GM12878 (cell line): ENCODE data around the gene HMCN2. TPM values are rescaled to one million over a fixed set of nuclear protein-coding genes. Genes with fewer than 3 reads are reported as not detected.

Experiments used
- ATAC-seq: fragments of 200-7000 bp; cut with Tn5 transposase; 3 replicates; pipeline ENCODE4 v1.9.1; 2020; ENCODE audit warnings: mild to moderate bottlenecking, moderate library complexity
- BruUV-seq: library from RNA; stranded (reverse); fragments of 400-500 nt; replicated peaks from 2 replicates; lab custom pipeline; 2021; lab: Mats Ljungman, UMichigan
- CTCF ChIA-PET: fragments of 300-600 bp; sonication (Branson Sonifier 250); formaldehyde crosslinking; extraction: SDS; loops from one replicate; lab custom pipeline; 2021; ENCODE audit warnings: inconsistent platforms; lab: Yijun Ruan, JAX
- POLR2A ChIA-PET: fragments of 350-600 bp; formaldehyde crosslinking; extraction: SDS; loops from one replicate; lab custom pipeline; 2021; ENCODE audit warnings: inconsistent platforms; lab: Charles Lee
- RAD21 ChIA-PET: fragments of 300-600 bp; sonication (Branson Sonifier 250); formaldehyde crosslinking; loops from one replicate; lab custom pipeline; 2023; ENCODE audit warnings: antibody characterized with exemption; ENCODE audit not compliant: unreplicated experiment; lab: Charles Lee
- SMC1A ChIA-PET: fragments of 300-600 bp; sonication (Branson Sonifier 250); formaldehyde crosslinking; loops from one replicate; lab custom pipeline; 2023; ENCODE audit not compliant: unreplicated experiment, uncharacterized antibody; lab: Charles Lee
- DNase-seq: peaks from one replicate; pipeline ENCODE4 v3.0.0-alpha.2; 2011; ENCODE audit warnings: low read depth, low spot score
- FAIRE-seq: peaks from 3 replicates; lab custom pipeline; 2011; peaks lifted over from hg19 to GRCh38; lab: Jason Lieb, UNC
- H2AFZ ChIP-seq: 2 replicates; pipeline ENCODE4 v1.6.0; 2011; ENCODE audit warnings: low read depth, low read length, control low read depth; ENCODE audit not compliant: control insufficient read depth
- H3K27ac ChIP-seq: 2 replicates; pipeline ENCODE4 v1.5.1; 2011; ENCODE audit warnings: control low read depth; ENCODE audit not compliant: control insufficient read depth, insufficient read depth
- H3K27me3 ChIP-seq, 2 experiments: replicated peaks in 1 of 2; 2 replicates each; pipeline versions ENCODE4 v1.6.0 to v1.6.1; 2011; ENCODE audit warnings: low read length in 1 of 2; ENCODE audit not compliant: control insufficient read depth in 2 of 2, insufficient read depth in 2 of 2
- H3K36me3 ChIP-seq, 2 experiments: 2 replicates each; pipeline ENCODE4 v1.5.1; 2011; ENCODE audit warnings: low read length in 1 of 2; ENCODE audit not compliant: control insufficient read depth in 2 of 2, insufficient read depth in 2 of 2
- H3K4me1 ChIP-seq: 2 replicates; pipeline ENCODE4 v1.6.1; 2011; ENCODE audit warnings: mild to moderate bottlenecking, low read length, moderate library complexity, mixed read lengths; ENCODE audit not compliant: control insufficient read depth, insufficient read depth
- H3K4me2 ChIP-seq: 2 replicates; pipeline ENCODE4 v1.6.0; 2011; ENCODE audit warnings: control low read depth; ENCODE audit not compliant: control insufficient read depth, insufficient read depth
- H3K4me3 ChIP-seq: fragments of 200-600 bp; sonication (generic); 2 replicates; pipeline ENCODE4 v1.5.1; 2016
- H3K79me2 ChIP-seq: 2 replicates; pipeline ENCODE4 v1.6.0; 2011; ENCODE audit warnings: low read length; ENCODE audit not compliant: control insufficient read depth, insufficient read depth
- H3K9ac ChIP-seq: 2 replicates; pipeline ENCODE4 v1.8.0; 2011; ENCODE audit warnings: low read length, control low read depth, mixed read lengths; ENCODE audit not compliant: control insufficient read depth, insufficient read depth
- H3K9me3 ChIP-seq: replicated peaks from 3 replicates; pipeline ENCODE4 v1.5.1; 2011; ENCODE audit warnings: mild to moderate bottlenecking, low read length; ENCODE audit not compliant: control insufficient read depth, insufficient read depth
- H4K20me1 ChIP-seq: 2 replicates; pipeline ENCODE4 v1.6.0; 2011; ENCODE audit not compliant: control insufficient read depth, insufficient read depth
- BHLHE40 ChIP-seq, 2 experiments: fragments of 450-650 bp in 1 of 2; IDR thresholded peaks; 2 replicates each; pipeline ENCODE4 v1.6.1; 2011 to 2017; ENCODE audit warnings: low read depth in 2 of 2, borderline replicate concordance in 1 of 2, improper control_type of control experiment in 1 of 2, low read length in 1 of 2, mild to moderate bottlenecking in 1 of 2
- CEBPZ ChIP-seq: fragments of 150-350 bp; IDR thresholded peaks from 2 replicates; pipeline ENCODE4 v1.6.1; 2016; ENCODE audit warnings: low read depth, low read length
- GATAD2B ChIP-seq: fragments of 450-650 bp; conservative IDR thresholded peaks from 2 replicates; pipeline ENCODE4 v1.6.1; 2017; ENCODE audit warnings: low read depth, mild to moderate bottlenecking, moderate library complexity
- HDAC2 ChIP-seq: fragments of 200-600 bp; sonication (generic); IDR thresholded peaks from 2 replicates; pipeline ENCODE4 v1.6.1; 2017
- JUNB ChIP-seq: IDR thresholded peaks from 2 replicates; pipeline ENCODE4 v1.6.1; 2016; ENCODE audit warnings: antibody characterized with exemption, mild to moderate bottlenecking
- MYB ChIP-seq: fragments of 150-350 bp; IDR thresholded peaks from 2 replicates; pipeline ENCODE4 v1.6.1; 2014; ENCODE audit warnings: mild to moderate bottlenecking, low read depth, low read length, borderline replicate concordance
- MYC ChIP-seq: IDR thresholded peaks from 2 replicates; pipeline ENCODE4 v1.6.1; 2011; ENCODE audit warnings: mild to moderate bottlenecking, low read length, moderate library complexity, inconsistent platforms; ENCODE audit not compliant: insufficient read depth, insufficient replicate concordance, insufficient read length, severe bottlenecking
- NR2C2 ChIP-seq: IDR thresholded peaks from 2 replicates; pipeline ENCODE4 v1.6.1; 2011; ENCODE audit warnings: borderline replicate concordance, low read depth; ENCODE audit not compliant: control insufficient read depth, insufficient read length
- RFX5 ChIP-seq: IDR thresholded peaks from 2 replicates; pipeline ENCODE4 v1.6.1; 2011; ENCODE audit warnings: low read depth, low read length, improper control_type of control experiment
- WGBS: methylation state at CpG from one replicate; pipeline ENCODE4 v1.1.6; 2016; ENCODE audit warnings: low lambda C conversion rate; ENCODE audit not compliant: insufficient replicate concordance, insufficient coverage; ENCODE audit errors: missing lambda C conversion rate; 5-methylcytosine and 5-hydroxymethylcytosine counted together
- in situ Hi-C: fragments of 300-500 bp; cut with MboI; formaldehyde crosslinking; loops from 9 replicates; pipeline ENCODE4 v1.14.3; 2018; ENCODE audit warnings: mixed read lengths
- intact Hi-C: fragments of 100-400 bp; cut with micrococcal nuclease; formaldehyde crosslinking; loops from one replicate; pipeline ENCODE4 v1.14.2; 2022; ENCODE audit not compliant: unreplicated experiment
- polyA plus RNA-seq, 11 experiments: library from polyadenylated mRNA; depleted of rRNA in 4 of 11; unstranded in 6 of 11; stranded (reverse) in 5 of 11; fragments of >200 nt; fragmentation: Nextera tagmentation in 4 of 11; fragmentation: Illumina TruSeq in 1 of 11; extraction: Ambion mirVana in 4 of 11; extraction: Trizol in 1 of 11; gene quantifications; 1 replicate in 1 of 11; 2 replicates in 10 of 11; pipeline versions ENCODE4 v1.2.1 to v1.2.3, GENCODE V29; 2011 to 2016; ENCODE audit warnings: inconsistent platforms in 2 of 11, missing spikeins in 2 of 11, low read depth in 1 of 11
- total RNA-seq, 4 experiments: library from RNA; depleted of rRNA in 3 of 4; stranded (reverse); fragments of >200 nt in 3 of 4; fragmentation: Illumina TruSeq in 1 of 4; extraction: Trizol in 1 of 4; gene quantifications; 2 replicates each; pipeline versions ENCODE4 v1.2.1 to v1.2.3, GENCODE V29; 2013 to 2021
- TF ChIP-seq, protein P1 (sequence below): IDR thresholded peaks from 2 replicates; pipeline ENCODE4 v1.6.1; 2011; ENCODE audit warnings: low read depth, low read length, improper control_type of control experiment, borderline replicate concordance
- TF ChIP-seq, protein P2 (sequence below): fragments of 450-650 bp; IDR thresholded peaks from 2 replicates; pipeline ENCODE4 v1.6.1; 2017; ENCODE audit warnings: mild to moderate bottlenecking, low read depth, inconsistent platforms; ENCODE audit not compliant: poor library complexity, severe bottlenecking

Gene HMCN2
- total and polyA plus RNA-seq, 10 of the 15 experiments (the other 5 are each of a cell fraction or from before 2014, with no cell fraction given) = 0.04 TPM; not detected in 9

DNA sequence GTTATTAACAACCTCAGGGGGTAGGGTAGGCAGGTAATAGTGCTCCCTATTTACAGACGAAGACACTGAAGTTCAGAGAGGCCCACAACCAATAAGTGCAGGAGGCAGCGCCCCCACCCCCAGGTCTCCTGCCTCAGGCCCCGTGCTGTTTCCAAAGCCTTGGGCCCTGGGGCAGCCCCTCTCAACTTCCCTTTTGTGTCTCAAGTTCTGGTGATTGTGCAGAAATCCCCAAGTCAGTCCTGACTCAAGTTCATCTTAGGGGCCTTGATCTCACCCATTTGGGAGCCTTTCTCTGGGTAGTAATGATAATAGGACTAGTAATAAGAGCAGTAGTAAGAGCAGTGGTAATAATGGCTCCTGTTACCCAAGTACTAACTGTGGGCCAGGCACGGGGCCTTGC lies 143.7 kb downstream of the HMCN2 start:
- no peak overlapping the region for H3K4me2 ChIP-seq
- H3K4me3 ChIP-seq = no peak overlapping the region
- no peaks in the 10 kb centered on the region for H4K20me1 ChIP-seq
- ATAC-seq (peak; percentile 55), FAIRE-seq (no peak), DNase-seq (no peak)
- no peak overlapping the region for H2AFZ ChIP-seq
- ChIA-PET CTCF (no interaction called here), SMC1A (no interaction called here), POLR2A (no interaction called here), RAD21 (no interaction called here)
- TF ChIP-seq HDAC2 = no peak
- TF ChIP-seq BHLHE40 (IDR thresholded peaks at IDR 0.05; ENCODE audit: borderline replicate concordance in 1 of 2, low read depth in 2 of 2, low read length in 1 of 2) = peak in 1 of 2 experiments; percentile 41; a peak in 1 of 4 replicates
- 15% methylated on average over 4 of the region's 4 CpGs for WGBS
- BruUV-seq = no TSS peak
- no peaks in the 10 kb centered on the region for H3K9me3 ChIP-seq
- H3K27me3 ChIP-seq = no peaks in the 10 kb centered on the region; a peak in 1 of 4 replicates
- H3K9ac ChIP-seq = no peak overlapping the region
- H3K79me2 ChIP-seq = no peaks in the 10 kb centered on the region
- intact Hi-C loops = no loop called here
- H3K4me1 ChIP-seq = no peaks in the 10 kb centered on the region
- no peaks in the 10 kb centered on the region for H3K36me3 ChIP-seq
- in situ Hi-C loops = no loop called here
- H3K27ac ChIP-seq = no peak overlapping the region

- intact Hi-C loops (no loop called here), in situ Hi-C loops (no loop called here)
- H2AFZ ChIP-seq = no peak overlapping the region
- no peak overlapping the region for H3K4me3 ChIP-seq
- no peaks in the 10 kb centered on the region for H3K9me3 ChIP-seq
- H3K27me3 ChIP-seq = no peaks in the 10 kb centered on the region
- H3K79me2 ChIP-seq = no peaks in the 10 kb centered on the region
- DNase-seq (no peak), FAIRE-seq (no peak), ATAC-seq (no peak)
- H3K36me3 ChIP-seq = no peaks in the 10 kb centered on the region
- no peak overlapping the region for H3K4me2 ChIP-seq
- RAD21 ChIA-PET = no interaction called here
- SMC1A ChIA-PET = no interaction called here
- no peaks in the 10 kb centered on the region for H3K4me1 ChIP-seq
- H3K9ac ChIP-seq = no peak overlapping the region
- H3K27ac ChIP-seq = no peak overlapping the region
- POLR2A ChIA-PET = no interaction called here
- BruUV-seq = no TSS peak
- 58% methylated on average over 12 of the region's 12 CpGs for WGBS
- CTCF ChIA-PET = no interaction called here
- no peaks in the 10 kb centered on the region for H4K20me1 ChIP-seq
- TF ChIP-seq, protein P1, sequence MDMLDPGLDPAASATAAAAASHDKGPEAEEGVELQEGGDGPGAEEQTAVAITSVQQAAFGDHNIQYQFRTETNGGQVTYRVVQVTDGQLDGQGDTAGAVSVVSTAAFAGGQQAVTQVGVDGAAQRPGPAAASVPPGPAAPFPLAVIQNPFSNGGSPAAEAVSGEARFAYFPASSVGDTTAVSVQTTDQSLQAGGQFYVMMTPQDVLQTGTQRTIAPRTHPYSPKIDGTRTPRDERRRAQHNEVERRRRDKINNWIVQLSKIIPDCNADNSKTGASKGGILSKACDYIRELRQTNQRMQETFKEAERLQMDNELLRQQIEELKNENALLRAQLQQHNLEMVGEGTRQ = no peak
- no peak for TF ChIP-seq MYC
- no peak for TF ChIP-seq CEBPZ
- no peak for TF ChIP-seq GATAD2B
- TF ChIP-seq NR2C2 = no peak
- no peak for TF ChIP-seq MYB
- no peak for TF ChIP-seq JUNB
- TF ChIP-seq RFX5 = no peak
- TF ChIP-seq, protein P2, sequence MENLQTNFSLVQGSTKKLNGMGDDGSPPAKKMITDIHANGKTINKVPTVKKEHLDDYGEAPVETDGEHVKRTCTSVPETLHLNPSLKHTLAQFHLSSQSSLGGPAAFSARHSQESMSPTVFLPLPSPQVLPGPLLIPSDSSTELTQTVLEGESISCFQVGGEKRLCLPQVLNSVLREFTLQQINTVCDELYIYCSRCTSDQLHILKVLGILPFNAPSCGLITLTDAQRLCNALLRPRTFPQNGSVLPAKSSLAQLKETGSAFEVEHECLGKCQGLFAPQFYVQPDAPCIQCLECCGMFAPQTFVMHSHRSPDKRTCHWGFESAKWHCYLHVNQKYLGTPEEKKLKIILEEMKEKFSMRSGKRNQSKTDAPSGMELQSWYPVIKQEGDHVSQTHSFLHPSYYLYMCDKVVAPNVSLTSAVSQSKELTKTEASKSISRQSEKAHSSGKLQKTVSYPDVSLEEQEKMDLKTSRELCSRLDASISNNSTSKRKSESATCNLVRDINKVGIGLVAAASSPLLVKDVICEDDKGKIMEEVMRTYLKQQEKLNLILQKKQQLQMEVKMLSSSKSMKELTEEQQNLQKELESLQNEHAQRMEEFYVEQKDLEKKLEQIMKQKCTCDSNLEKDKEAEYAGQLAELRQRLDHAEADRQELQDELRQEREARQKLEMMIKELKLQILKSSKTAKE = no peak
Measured at GRCh38 chr9:130410443-130410842, 144.9 kb downstream of the HMCN2 start.
